HG03558 (cell line): ENCODE results near the gene ZNF766.
"Not testable (repeated sequence)": the region's sequence is repeated elsewhere in the genome, so short reads cannot be mapped to it uniquely, and the experiment has no call there.

ENCODE experiments used
- ATAC-seq: cut with Tn5 transposase; IDR thresholded peaks from one replicate; pipeline ENCODE4 v1.9.1; 2021; ENCODE audit warnings: moderate number of reproducible peaks; ENCODE audit not compliant: unreplicated experiment; ENCODE audit errors: extremely low read depth

The ZNF766 gene

GRCh38 chr19:52274191-52274590 is 4.8 kb downstream of the ZNF766 start:
- ATAC-seq = no peak

- ATAC-seq = no peak
Observed at GRCh38 chr19:52275988-52276387, 6.6 kb downstream of the ZNF766 start.

- ATAC-seq = no peak
Observed at GRCh38 chr19:52277471-52277870, 8.1 kb downstream of the ZNF766 start.

GRCh38 chr19:52286256-52286655 is 16.9 kb downstream of the ZNF766 start:
- no peak for ATAC-seq

- no peak for ATAC-seq
Observed at GRCh38 chr19:52291781-52292180, 22.4 kb downstream of the ZNF766 start.

- not testable (repeated sequence) for ATAC-seq
Observed at GRCh38 chr19:52292946-52293345, 23.6 kb downstream of the ZNF766 start.

GRCh38 chr19:52296400-52296772 is 27.0 kb downstream of the ZNF766 start:
- ATAC-seq = no peak

- ATAC-seq = no peak
Observed at GRCh38 chr19:52296773-52297600, 27.6 kb downstream of the ZNF766 start, which contains the start of gene ZNF480. Gene ZNF480, plus strand, starts transcription at chr19:52297169. Its CDS starts 3,244 bp downstream, at chr19:52300413.

- no peak for ATAC-seq
Observed at GRCh38 chr19:52297601-52298364, 28.4 kb downstream of the ZNF766 start.

- ATAC-seq = no peak
Observed at GRCh38 chr19:52307275-52307674, 37.9 kb downstream of the ZNF766 start.

- no peak for ATAC-seq
Observed at GRCh38 chr19:52322429-52322828, 53.0 kb downstream of the ZNF766 start.

- no peak for ATAC-seq
Observed at GRCh38 chr19:52331757-52332156, 62.4 kb downstream of the ZNF766 start.

- ATAC-seq = no peak
Observed at GRCh38 chr19:52335768-52336116, 66.4 kb downstream of the ZNF766 start.

GRCh38 chr19:52336117-52336790 is 66.9 kb downstream of the ZNF766 start, which contains the start of gene ZNF610:
Gene ZNF610, plus strand, starts transcription at chr19:52336243. Its CDS starts 12,930 bp downstream, at chr19:52349173.
- no peak for ATAC-seq

- no peak for ATAC-seq
Observed at GRCh38 chr19:52336791-52337381, 67.5 kb downstream of the ZNF766 start.

- ATAC-seq = not testable (repeated sequence)
Observed at GRCh38 chr19:52339022-52339421, 69.6 kb downstream of the ZNF766 start.

- ATAC-seq = no peak
Observed at GRCh38 chr19:52343548-52343947, 74.2 kb downstream of the ZNF766 start.

GRCh38 chr19:52345162-52345561 is 75.8 kb downstream of the ZNF766 start:
- no peak for ATAC-seq
